MM.1S (cell line): ENCODE results near the gene DPYSL4.

Source experiments
- EZH2 ChIP-seq: fragments of 300-600 bp; sonication (generic); optimal IDR thresholded peaks from 2 replicates; pipeline ENCODE3; 2017; ENCODE audit warnings: low read depth, mild to moderate bottlenecking, antibody characterized with exemption, low read length, mixed read lengths
- EZH2phosphoT487 ChIP-seq: fragments of 300-600 bp; sonication (generic); IDR thresholded peaks from 2 replicates; pipeline ENCODE4 v1.6.1; 2018; ENCODE audit warnings: antibody characterized with exemption, low read length
- TF ChIP-seq, protein P1 (sequence below): fragments of 300-600 bp; sonication (generic); IDR thresholded peaks from 2 replicates; pipeline ENCODE4 v1.5.1; 2016; ENCODE audit warnings: antibody characterized with exemption, low read length, mixed read lengths

DNA sequence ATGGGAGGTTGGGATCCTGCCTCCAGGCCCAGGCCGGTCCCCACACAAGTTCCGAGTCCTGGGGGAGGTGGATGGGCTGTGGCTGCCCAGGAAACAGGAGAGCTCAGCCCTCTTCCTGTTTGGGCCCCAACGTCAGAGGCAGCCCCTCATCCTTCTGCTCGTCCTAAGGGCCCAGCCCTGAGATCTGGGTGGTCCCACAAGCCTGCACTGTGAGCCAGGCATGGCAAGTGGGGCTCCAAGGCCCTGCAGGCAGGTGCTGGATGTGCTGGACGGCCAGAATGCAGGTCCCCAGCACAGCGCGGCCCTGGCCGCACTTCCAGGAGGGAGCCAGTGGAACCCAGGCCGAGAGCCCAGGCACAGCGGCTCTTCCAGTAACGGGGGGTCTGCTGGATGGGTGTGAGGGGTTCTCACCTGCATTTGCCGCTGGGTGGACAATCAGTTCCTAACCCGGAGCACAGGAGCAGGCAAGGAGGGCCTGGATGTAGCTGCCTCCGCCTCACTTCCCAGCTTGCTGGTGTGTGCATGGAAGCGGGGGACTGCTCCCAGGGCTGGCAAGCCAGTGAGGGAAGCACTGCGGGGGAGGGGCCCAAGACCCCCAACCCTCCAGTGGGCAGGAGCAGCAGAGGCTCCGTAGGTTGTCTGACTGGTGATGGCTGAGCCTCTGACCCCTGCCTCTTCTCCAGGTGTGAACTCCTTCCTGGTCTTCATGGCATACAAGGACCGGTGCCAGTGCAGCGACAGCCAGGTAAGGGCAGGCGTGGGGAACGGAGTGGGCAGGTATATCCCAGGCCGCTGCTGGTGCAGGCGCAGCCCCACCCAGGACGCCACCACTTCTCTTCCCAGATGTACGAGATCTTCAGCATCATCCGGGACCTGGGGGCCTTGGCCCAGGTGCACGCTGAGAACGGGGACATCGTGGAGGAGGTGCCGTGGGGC, 9.7 kb downstream of the DPYSL4 start:
- TF ChIP-seq, protein P1, sequence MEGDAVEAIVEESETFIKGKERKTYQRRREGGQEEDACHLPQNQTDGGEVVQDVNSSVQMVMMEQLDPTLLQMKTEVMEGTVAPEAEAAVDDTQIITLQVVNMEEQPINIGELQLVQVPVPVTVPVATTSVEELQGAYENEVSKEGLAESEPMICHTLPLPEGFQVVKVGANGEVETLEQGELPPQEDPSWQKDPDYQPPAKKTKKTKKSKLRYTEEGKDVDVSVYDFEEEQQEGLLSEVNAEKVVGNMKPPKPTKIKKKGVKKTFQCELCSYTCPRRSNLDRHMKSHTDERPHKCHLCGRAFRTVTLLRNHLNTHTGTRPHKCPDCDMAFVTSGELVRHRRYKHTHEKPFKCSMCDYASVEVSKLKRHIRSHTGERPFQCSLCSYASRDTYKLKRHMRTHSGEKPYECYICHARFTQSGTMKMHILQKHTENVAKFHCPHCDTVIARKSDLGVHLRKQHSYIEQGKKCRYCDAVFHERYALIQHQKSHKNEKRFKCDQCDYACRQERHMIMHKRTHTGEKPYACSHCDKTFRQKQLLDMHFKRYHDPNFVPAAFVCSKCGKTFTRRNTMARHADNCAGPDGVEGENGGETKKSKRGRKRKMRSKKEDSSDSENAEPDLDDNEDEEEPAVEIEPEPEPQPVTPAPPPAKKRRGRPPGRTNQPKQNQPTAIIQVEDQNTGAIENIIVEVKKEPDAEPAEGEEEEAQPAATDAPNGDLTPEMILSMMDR, result no peak
- TF ChIP-seq EZH2 (no peak), EZH2phosphoT487 (no peak)
